Islet precursor cell (in vitro differentiated cells): ENCODE results near the gene MSI1.
"Not testable (repeated sequence)": the region's sequence is repeated elsewhere in the genome, so short reads cannot be mapped to it uniquely, and the experiment has no call there.

ENCODE experiments used
- DNase-seq: peaks from one replicate; pipeline ENCODE4 v3.0.0-alpha.2; 2018

The MSI1 gene

GRCh38 chr12:120353556-120354317 lies 15.2 kb downstream of the MSI1 start:
- DNase-seq: no peak

- DNase-seq: no peak
Observed at GRCh38 chr12:120353136-120353535, 15.8 kb downstream of the MSI1 start.

DNA sequence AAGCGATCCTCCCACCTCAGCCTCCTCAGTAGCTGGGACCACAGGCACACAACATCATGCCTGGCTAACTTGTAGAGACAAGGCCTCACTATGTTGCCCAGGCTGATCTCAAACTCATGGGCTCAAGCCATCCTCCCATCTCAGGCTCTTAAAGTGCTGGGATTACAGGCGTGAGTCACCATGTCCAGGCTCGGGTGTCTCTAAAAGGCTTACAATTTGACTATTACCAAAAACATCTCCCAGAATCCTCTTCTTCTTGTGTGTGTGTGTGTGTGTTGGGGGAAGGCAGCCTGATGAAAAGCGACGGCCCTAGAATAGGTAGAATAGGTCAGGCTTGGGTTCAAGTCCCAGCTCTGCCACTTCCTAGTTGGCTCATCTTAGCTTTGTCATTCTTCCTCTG lies 16.8 kb downstream of the MSI1 start:
- DNase-seq: peak; percentile 84

- DNase-seq: no peak
Observed at GRCh38 chr12:120350576-120351350, 18.2 kb downstream of the MSI1 start.

GRCh38 chr12:120347766-120348165 lies 21.2 kb downstream of the MSI1 start:
- no peak for DNase-seq

DNA sequence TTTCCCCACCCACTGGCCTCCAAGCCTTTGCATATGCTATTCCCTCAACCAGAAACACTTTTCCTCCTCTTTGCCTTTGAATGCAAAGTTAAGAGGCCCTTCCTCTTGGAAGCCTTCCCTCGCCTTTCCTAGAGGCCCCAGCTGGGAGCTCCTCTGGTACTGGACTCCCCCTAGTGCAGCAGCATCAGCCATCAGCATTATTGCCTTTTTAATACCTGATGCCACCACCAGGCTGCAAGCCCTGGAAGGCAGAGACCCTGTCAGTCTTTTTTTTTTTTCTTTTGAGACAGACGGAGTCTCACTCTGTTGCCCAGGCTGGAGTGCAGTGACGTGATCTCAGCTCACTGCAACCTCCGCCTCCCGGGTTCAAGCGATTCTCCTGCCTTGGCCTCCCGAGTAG lies 22.3 kb downstream of the MSI1 start:
- DNase-seq: no peak

DNA sequence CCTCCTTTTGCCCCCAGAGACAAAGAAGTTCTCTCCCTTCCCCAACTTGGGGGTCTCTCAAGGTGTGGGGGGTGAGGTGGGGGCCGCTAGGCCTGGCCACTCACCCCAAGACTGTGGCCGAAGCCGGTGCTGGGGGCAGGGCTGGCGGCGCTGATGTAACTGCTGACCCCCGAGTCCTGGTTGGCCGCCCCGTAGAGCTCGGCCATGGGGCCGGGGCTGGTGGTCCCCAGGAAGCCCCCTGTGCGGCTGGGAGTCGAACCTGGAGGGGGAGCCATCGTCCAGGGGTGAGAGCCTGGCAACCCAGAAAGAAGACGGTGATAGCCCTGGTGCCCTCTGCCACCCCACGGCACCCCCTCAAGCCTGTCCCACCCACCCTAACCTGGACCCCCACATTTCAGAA lies 22.9 kb downstream of the MSI1 start:
- DNase-seq: no peak

- DNase-seq: no peak
Observed at GRCh38 chr12:120343692-120344091, 25.3 kb downstream of the MSI1 start.

DNA sequence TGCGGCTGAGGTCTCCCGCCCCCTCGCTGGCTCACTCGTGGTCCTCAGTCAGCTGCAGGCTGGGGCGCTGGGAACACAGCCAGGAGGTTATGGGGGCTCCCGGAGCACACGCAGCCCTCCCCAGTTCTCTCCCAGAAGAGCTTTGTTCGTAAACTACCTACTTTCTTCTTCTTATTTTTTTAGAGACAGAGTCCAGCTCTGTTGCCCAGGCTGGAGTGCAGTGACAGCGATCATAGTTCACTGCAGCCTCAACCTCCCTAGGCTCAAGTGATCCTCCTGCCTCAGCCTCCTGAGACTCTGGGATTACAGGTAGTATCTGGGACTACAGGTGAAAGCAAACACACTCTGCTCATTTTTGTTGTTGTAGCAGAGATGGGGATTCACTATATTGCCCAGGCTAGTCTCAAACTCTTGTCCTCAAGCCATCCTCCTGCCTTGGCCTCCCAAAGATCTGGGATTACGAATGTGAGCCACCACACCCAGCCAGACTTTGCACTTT lies 25.9 kb downstream of the MSI1 start:
- no peak for DNase-seq

- DNase-seq: no peak
Observed at GRCh38 chr12:120342175-120343038, 26.6 kb downstream of the MSI1 start.

- DNase-seq: no peak
Observed at GRCh38 chr12:120339256-120339655, 29.7 kb downstream of the MSI1 start.

GRCh38 chr12:120337730-120338129 lies 31.2 kb downstream of the MSI1 start:
- no peak for DNase-seq

GRCh38 chr12:120336392-120336791 lies 32.6 kb downstream of the MSI1 start:
- DNase-seq: not testable (repeated sequence)

- peak; percentile 88 for DNase-seq
Observed at GRCh38 chr12:120335447-120335846, 33.5 kb downstream of the MSI1 start.

DNA sequence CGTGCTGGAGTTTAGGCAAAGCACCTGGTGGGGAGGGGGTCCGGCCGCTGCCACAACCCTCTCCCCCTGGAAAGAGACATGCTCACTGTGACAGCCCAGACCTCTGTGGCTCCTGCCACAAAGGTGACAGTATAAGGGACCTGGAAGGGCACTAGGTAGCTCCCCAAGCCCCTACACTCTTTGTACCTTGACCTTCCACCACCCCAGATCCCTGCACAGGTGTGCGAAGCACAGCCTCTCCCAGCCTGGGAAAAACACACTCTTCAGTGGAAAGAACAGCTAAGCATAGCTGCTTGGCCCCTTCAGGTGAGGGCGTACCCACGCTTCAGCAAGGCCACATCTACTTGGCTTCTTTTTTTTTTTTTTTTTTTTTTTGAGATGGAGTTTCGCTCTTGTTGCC lies 36.4 kb downstream of the MSI1 start:
- DNase-seq: no peak

- DNase-seq: no peak
Observed at GRCh38 chr12:120332041-120332440, 36.9 kb downstream of the MSI1 start.

GRCh38 chr12:120331390-120331789 lies 37.6 kb downstream of the MSI1 start:
- DNase-seq: no peak

DNA sequence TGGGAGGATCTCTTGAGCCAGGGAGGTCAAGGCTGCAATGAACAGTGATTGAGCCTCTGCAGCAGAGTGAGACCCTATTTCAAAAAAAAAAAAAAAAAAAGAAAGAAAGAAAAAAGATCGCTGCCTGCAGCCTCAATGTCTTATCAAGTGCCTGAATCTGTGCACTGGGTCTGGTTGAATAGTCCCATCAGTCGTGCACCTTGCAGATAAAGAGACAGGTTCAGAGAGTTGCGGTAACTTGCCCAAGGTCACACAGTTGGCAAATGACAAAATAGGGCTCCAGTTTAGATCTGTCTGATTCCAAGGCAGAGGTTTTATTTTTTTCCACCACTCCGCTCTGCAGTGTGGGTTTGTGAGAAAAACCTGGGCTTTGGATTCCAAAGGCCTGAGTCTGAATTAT lies 40.7 kb downstream of the MSI1 start:
- no peak for DNase-seq

DNA sequence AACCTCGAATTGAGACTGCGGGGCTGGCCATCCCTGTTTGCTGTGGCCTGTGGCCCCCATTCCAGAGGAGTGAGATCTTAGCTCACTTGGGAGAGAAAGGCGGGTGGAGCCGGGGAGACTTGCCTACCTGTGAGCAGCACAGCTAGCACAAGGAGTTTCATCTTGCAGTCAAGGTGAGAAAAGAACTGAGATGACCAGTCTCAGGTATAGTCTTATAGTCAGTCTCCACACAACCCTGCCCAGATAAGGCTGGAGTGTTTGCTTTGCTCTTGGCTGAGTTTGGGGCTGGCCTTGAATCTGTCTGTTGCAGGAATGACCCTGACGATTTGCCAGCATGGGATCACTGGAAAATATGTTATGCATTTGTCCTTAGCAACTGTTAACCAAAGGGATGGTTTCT lies 41.4 kb downstream of the MSI1 start, which contains the start of gene PLA2G1B:
PLA2G1B (minus strand) TSS at position 187 of the 400 bp plus-strand sequence; CDS start at position 161, 26 bp downstream.
- DNase-seq: no peak

DNA sequence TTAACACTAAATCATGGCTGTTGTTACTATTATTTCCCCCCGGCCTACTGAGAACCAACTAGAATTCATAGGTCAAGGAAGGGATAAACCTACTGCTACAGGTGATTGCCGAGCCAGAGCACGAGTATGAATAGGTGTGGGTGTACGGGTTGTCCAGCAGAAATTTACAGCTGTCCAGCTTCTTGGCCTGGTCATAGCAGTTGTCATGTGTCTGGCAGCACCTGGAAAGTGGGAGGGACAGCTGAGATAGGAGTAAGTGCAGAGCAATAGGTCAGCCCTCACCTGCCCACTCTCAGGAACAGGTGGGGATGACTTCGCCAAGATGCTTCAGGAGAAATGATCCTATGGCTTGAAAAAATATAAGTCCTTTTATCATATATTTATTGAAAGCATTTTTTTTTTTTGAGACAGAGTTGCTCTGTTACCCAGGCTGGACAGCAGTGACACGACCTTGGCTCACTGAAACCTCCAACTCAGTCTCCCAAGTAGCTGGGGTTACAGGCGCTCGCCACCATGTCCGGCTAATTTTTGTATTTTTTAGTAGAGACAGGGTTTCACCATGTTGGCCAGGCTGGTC lies 44.0 kb downstream of the MSI1 start:
- DNase-seq: no peak

- DNase-seq: no peak
Observed at GRCh38 chr12:120323772-120324171, 45.2 kb downstream of the MSI1 start.

DNA sequence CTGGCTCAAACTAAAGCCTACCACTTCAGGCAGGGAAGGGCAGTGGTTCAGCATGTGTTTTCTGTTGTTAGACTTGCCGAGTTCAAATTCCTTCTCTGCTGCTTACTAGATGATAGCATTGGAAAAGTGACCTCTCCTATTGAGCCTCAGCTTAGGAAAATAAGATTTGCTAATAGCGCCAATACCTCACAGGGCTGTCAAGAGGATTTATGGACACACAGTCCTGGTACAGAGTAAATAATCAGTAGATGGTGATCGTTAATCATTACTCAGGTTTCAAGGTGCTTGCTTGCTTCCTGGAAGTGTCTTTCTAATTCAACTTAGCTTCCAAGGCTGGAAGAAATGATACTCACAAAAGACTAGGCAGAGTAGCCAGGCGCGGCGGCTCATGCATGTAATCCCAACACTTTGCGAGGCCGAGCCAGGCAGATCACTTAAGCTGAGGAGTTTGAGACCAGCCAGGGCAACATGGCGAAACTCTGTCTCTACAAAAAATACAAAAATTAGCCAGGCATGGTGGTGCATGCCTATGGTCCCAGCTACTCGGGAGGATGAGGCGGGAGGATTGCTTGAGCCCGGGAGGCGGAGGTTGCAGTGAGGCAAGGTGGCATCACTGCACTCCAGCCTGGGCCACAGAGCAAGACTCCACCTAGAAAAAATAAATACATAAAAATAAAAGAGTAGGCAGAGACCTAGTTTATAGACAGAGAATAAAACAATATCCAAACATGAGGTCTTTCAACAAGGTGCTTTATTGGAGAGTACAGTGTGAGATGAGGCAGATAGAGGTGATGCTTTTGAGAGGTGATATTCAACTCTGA lies 47.4 kb downstream of the MSI1 start:
- DNase-seq: no peak
